ENCODE measurements around the gene SURF6. TPM values are rescaled to one million over a fixed set of nuclear protein-coding genes. Genes with fewer than 3 reads are reported as not detected.

Gene SURF6
- polyA plus RNA-seq, 3 donors = 0.75 to 12.9 (median 2.9) TPM

DNA sequence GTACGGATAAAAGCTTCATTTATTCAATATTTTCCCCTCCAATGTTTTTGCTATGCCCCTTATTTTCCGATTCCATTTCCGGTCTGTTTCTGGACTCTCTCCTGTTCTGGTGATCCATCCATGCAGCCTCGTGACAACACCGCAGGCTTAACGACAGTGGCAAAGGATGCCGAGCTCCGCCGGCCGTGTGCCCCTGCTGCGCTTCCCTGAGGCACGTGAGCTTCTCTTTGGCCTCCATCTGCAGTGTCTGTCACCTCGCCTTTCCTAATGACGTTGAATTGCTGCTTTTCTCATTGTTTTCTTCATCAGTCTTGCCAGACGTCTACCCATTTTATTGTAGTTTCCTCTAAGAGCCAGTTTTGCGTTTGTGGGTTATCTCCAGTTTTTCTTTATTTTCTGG lies 28.7 kb downstream of the SURF6 start:
- H3K27ac Mint-ChIP-seq = no peak overlapping the region

DNA sequence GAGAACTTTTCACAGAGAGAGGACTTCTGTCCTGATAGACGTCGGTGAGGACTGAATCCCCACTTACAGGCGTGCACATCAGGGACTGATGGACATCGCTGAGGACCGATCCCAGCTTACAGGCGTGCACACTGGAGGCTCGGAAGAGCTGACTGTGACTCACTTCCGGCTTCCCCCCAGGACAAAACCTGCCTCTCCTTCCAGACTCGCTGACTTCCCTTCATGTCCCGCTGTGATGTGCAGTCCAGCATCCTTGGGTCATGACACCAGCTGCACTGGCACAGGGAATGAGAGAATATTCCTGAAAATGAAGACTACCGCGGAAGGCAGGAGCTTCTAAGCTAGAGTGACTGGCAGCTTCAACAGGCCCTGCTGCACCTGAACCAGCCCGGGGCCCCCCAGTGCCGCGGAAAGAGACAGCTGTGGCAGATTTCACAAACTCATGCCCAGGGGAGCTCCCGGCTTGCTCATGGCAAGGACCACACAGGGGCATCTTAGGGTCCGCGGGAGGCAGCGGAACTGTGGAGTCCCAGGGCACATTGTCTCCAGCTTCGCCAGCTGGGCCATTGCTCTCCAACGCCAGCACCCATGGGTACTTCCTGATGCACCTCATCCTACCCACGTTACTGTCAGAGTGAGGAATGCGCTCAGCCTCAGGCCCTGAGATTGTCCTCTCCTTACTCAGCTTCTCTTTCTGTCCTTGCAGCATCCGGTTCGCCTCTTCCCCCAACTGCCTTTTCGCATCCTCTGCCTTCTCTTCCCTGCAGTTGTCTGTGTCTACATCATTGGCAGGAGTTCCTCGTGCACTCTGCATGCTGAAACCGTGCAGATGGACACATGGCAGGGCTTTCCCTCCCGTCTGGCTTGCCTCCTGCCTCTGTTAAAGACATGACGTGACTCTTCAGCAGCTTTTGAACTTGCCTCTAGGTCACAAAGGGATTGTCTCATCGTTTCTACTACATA lies 29.5 kb downstream of the SURF6 start:
- Histone ChIP-seq H3K9ac (ENCODE audit: insufficient read depth, low read length, poor library complexity, severe bottlenecking) (no peak overlapping the region), H3K36me3 (replicated peaks in 1 of 2; ENCODE audit: control insufficient read depth in 1 of 2, insufficient read depth in 2 of 2, low read length in 2 of 2) (no peaks in the 10 kb centered on the region), H3K9me3 (replicated peaks in 1 of 2; ENCODE audit: control insufficient read depth in 1 of 2, insufficient read depth in 1 of 2, low read length in 2 of 2) (peaks cover 0 to 5% of the 10 kb centered on the region in 2 donors), H3K27me3 (ENCODE audit: control insufficient read depth in 2 of 2, insufficient read depth in 2 of 2, low read length in 2 of 2) (no peaks in the 10 kb centered on the region), H3K4me1 (ENCODE audit: control insufficient read depth in 1 of 2, insufficient read depth in 2 of 2, low read length in 2 of 2) (no peaks in the 10 kb centered on the region), H3K4me3 (replicated peaks in 1 of 3; ENCODE audit: low read depth in 2 of 3, low read length in 3 of 3) (no peak overlapping the region), H2AFZ (ENCODE audit: insufficient read depth, low read depth, low read length, poor library complexity, severe bottlenecking) (no peak overlapping the region), H4K20me1 (ENCODE audit: insufficient read depth, low read length) (no peaks in the 10 kb centered on the region), H3K27ac (ENCODE audit: low read depth in 1 of 2, low read length in 2 of 2) (no peak overlapping the region), H3K79me2 (ENCODE audit: insufficient read depth, low read length) (no peaks in the 10 kb centered on the region), H3K4me2 (replicated peaks; ENCODE audit: extremely low read depth, low read length, poor library complexity, severe bottlenecking) (no peak overlapping the region)
- no peak for DNase-seq
- peaks cover 4 to 13% (median 11%) of the 10 kb centered on the region in 3 donors for H3K27me3 Mint-ChIP-seq (ENCODE audit: low read depth in 3 of 3)
- peaks cover 6 to 17% (median 8%) of the 10 kb centered on the region in 7 donors for H3K9me3 Mint-ChIP-seq
- TF ChIP-seq, protein P1, sequence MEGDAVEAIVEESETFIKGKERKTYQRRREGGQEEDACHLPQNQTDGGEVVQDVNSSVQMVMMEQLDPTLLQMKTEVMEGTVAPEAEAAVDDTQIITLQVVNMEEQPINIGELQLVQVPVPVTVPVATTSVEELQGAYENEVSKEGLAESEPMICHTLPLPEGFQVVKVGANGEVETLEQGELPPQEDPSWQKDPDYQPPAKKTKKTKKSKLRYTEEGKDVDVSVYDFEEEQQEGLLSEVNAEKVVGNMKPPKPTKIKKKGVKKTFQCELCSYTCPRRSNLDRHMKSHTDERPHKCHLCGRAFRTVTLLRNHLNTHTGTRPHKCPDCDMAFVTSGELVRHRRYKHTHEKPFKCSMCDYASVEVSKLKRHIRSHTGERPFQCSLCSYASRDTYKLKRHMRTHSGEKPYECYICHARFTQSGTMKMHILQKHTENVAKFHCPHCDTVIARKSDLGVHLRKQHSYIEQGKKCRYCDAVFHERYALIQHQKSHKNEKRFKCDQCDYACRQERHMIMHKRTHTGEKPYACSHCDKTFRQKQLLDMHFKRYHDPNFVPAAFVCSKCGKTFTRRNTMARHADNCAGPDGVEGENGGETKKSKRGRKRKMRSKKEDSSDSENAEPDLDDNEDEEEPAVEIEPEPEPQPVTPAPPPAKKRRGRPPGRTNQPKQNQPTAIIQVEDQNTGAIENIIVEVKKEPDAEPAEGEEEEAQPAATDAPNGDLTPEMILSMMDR (IDR thresholded peaks at IDR 0.05) = no peak
- WGBS (ENCODE audit: insufficient coverage) = 83% methylated on average over 29 of the region's 31 CpGs
- H3K36me3 Mint-ChIP-seq = no peaks in the 10 kb centered on the region
- H3K4me3 Mint-ChIP-seq = no peak overlapping the region
- H3K4me1 Mint-ChIP-seq = no peaks in the 10 kb centered on the region
- intact Hi-C loops (cut with micrococcal nuclease) = no loop called here
- H3K27ac Mint-ChIP-seq = no peak overlapping the region

More for the DNA sequence above, 28.7 kb downstream of the SURF6 start:
- H3K36me3 Mint-ChIP-seq = no peaks in the 10 kb centered on the region
- DNase-seq = no peak
- no peaks in the 10 kb centered on the region for H3K4me1 Mint-ChIP-seq
- no peak overlapping the region for H3K4me2 ChIP-seq (replicated peaks; ENCODE audit: extremely low read depth, low read length, poor library complexity, severe bottlenecking)
- H2AFZ ChIP-seq (ENCODE audit: insufficient read depth, low read depth, low read length, poor library complexity, severe bottlenecking) = no peak overlapping the region
- intact Hi-C loops (cut with micrococcal nuclease) = no loop called here
- H3K36me3 ChIP-seq (replicated peaks in 1 of 2; ENCODE audit: control insufficient read depth in 1 of 2, insufficient read depth in 2 of 2, low read length in 2 of 2) = no peaks in the 10 kb centered on the region
- H3K27me3 ChIP-seq (ENCODE audit: control insufficient read depth in 2 of 2, insufficient read depth in 2 of 2, low read length in 2 of 2) = no peaks in the 10 kb centered on the region
- no peak overlapping the region for H3K9ac ChIP-seq (ENCODE audit: insufficient read depth, low read length, poor library complexity, severe bottlenecking)
- H3K9me3 Mint-ChIP-seq = peaks cover 6 to 13% (median 8%) of the 10 kb centered on the region in 7 donors
- H4K20me1 ChIP-seq (ENCODE audit: insufficient read depth, low read length) = no peaks in the 10 kb centered on the region
- H3K79me2 ChIP-seq (ENCODE audit: insufficient read depth, low read length) = no peaks in the 10 kb centered on the region
- H3K4me1 ChIP-seq (ENCODE audit: control insufficient read depth in 1 of 2, insufficient read depth in 2 of 2, low read length in 2 of 2) = no peaks in the 10 kb centered on the region
- H3K27me3 Mint-ChIP-seq (ENCODE audit: low read depth in 3 of 3) = peaks cover 4 to 13% (median 7%) of the 10 kb centered on the region in 3 donors
- TF ChIP-seq, protein P1 (IDR thresholded peaks at IDR 0.05) = no peak
- WGBS (ENCODE audit: insufficient coverage) = 81% methylated on average over 14 of the region's 16 CpGs
- no peak overlapping the region for H3K27ac ChIP-seq (ENCODE audit: low read depth in 1 of 2, low read length in 2 of 2)
- peaks cover 0 to 5% of the 10 kb centered on the region in 2 donors for H3K9me3 ChIP-seq (replicated peaks in 1 of 2; ENCODE audit: control insufficient read depth in 1 of 2, insufficient read depth in 1 of 2, low read length in 2 of 2)
- no peak overlapping the region for H3K4me3 ChIP-seq (replicated peaks in 1 of 3; ENCODE audit: low read depth in 2 of 3, low read length in 3 of 3)
- H3K4me3 Mint-ChIP-seq = no peak overlapping the region
